Head of caudate nucleus (tissue), 42 donors: ENCODE data around the gene MBD5.

Experiments
- DNase-seq, 42 donors: peaks; one replicate each; pipeline versions ENCODE4 v3.0.0 to v3.0.0-alpha.2; 2020 to 2021; ENCODE audit warnings: mixed read lengths in 7 of 42
- intact Hi-C: fragments of 100-400 bp; cut with DNase I; formaldehyde crosslinking; loops from one replicate; pipeline ENCODE4 v1.15.0; 2022

MBD5 gene

GRCh38 chr2:148020111-148021058 is 506 bp upstream of the MBD5 start, which contains the start of gene ORC4:
Gene ORC4 (minus strand): TSS chr2:148020737. CDS start chr2:147975958, 44,779 bp downstream.
- DNase-seq, result peak; percentile 94 to 99 (median 97)
- intact Hi-C loops, result loop anchor here (10.0 kb wide), 1 partner anchor 176 kb away; the partner anchor contains the start of gene ACVR2A

DNA sequence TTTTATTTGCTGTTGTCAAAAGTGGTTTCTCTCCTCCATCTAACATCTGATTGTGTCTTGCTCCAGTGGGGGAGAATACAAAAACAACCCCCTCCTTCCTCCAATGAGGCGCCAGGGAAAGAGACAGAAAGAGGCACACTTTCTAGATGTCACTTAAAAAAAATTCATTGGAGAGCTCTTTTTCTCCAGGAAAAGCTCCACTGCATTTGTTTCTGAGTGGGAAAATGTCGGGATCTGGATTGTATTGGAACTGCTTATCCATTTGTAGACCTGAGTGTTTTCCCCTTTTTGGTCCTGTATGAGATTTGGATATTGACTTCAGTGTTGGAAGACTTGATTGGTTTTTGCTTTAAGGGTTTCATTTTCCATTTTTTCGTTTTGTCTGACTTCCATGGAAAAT is 995 bp downstream of the MBD5 start:
- intact Hi-C loops, result loop anchor here (10.0 kb wide), 1 partner anchor 177 kb away; the partner anchor contains the start of gene ACVR2A
- DNase-seq, result peak in 3 of 42 donors; percentile 11 to 42 (median 18)

DNA sequence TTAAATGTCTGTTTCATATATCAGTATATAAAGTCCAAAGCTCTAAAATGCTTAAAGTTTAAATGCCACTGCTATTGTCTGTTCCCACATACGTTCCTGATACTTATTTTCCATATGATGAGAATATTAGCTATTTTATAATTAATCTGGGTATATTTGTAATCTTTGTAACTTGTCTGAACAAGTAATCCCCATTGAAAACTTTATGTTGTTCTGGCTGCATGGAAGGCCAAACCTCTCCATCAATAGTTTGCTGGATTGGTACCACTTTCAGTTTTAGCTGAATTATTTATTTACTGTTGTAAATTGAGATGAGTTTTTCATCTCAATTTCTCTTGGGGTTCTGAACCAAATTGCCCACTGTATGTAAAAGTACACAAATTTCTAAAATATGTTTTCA is 1.5 kb downstream of the MBD5 start:
- DNase-seq, result no peak
- intact Hi-C loops, result loop anchor here (10.0 kb wide), 1 partner anchor 178 kb away; the partner anchor contains the start of gene ACVR2A

DNA sequence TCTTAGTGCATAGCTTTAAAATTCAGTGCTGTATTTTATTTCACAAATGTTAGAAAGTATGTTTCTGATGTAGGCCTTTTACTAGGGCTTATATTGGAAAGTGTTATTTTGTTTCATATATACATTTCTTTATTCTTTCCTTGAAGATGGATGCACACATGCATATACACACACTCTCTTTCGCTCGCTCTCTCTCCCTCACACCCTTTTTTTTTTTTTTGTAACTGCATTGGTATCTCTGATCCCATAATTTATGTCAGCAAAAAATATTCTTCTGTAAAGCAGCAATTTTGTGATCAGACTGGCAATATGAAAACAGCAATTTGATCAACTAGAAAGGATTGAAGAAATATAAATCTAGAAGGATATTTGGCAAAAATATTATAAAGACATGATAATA is 2.0 kb downstream of the MBD5 start:
- DNase-seq, result no peak
- intact Hi-C loops, result loop anchor here (10.0 kb wide), 1 partner anchor 178 kb away; the partner anchor contains the start of gene ACVR2A

- no peak for DNase-seq
- intact Hi-C loops, result loop anchor here (10.0 kb wide), 1 partner anchor 179 kb away; the partner anchor contains the start of gene ACVR2A
Observed at GRCh38 chr2:148023861-148024260, 3.0 kb downstream of the MBD5 start.

DNA sequence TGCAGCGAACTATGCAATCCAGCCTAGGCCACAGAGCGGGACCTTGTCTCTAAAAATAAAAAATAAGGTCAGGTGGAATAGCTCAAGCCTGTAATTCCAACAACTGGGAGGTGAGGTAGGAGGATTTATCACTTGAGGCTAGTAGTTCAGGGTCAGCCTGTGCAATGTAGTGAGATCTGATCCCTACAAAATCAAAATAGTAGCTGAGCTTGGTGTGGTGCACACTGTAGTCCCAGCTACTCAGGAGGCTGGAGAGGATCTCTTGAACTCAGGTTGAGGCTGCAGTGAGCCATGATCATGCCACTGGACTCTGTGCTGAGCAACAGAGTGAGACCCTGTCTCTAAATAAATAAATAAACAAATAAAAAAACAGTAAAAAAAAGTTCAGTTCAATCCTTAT is 5.7 kb downstream of the MBD5 start:
- intact Hi-C loops, result loop anchor here (10.0 kb wide), 1 partner anchor 182 kb away; the partner anchor contains the start of gene ACVR2A

GRCh38 chr2:148027822-148028221 is 6.9 kb downstream of the MBD5 start:
- no peak for DNase-seq
- intact Hi-C loops, result loop anchor here (10.0 kb wide), 1 partner anchor 183 kb away; the partner anchor contains the start of gene ACVR2A

More for the DNA sequence above, 5.7 kb downstream of the MBD5 start:
- no peak for DNase-seq

GRCh38 chr2:148028781-148029180 is 7.9 kb downstream of the MBD5 start:
- intact Hi-C loops, result loop anchor here (10.0 kb wide), 1 partner anchor 184 kb away; the partner anchor contains the start of gene ACVR2A
- DNase-seq, result no peak

GRCh38 chr2:148031152-148031551 is 10.3 kb downstream of the MBD5 start:
- intact Hi-C loops, result no loop called here
- DNase-seq, result no peak

GRCh38 chr2:148032215-148032614 is 11.3 kb downstream of the MBD5 start:
- intact Hi-C loops, result no loop called here
- DNase-seq, result no peak

DNA sequence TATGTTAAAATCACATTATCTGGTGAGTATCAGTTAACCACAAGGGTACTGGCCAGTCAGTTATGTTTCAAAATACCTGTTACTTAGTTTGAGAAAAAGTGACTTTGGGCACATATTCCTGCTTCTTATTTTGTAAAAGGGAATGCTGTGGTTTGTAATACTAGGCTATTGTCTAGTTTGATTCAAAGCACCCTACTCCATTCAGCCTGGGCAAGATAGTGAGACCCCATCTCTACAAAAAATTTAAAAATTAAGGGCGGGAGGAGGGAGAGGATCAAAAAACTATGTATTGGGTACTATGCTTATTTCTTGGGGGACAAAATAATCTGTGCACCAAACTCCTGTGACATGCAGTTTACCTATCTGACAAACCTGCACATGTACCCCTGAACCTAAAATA is 18.9 kb downstream of the MBD5 start:
- intact Hi-C loops, result no loop called here
- DNase-seq, result no peak

DNA sequence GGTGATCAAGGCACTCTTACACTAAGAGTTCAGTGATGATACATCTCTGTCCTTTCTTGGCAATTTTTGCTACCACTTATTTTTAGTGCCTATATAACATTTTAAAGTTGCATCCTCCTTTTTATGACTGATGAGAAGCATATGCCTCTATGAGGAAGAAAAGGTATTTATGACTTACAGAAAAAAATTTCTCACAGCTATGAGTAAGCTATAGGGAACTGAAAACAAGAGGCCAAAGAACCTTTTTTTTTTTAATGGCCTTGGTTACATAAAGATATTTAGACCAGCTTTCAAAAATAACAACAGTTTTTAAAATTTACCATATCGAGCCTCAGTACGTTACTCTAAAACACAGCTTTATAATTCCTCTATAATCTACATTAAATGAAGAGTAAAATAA is 21.3 kb downstream of the MBD5 start:
- intact Hi-C loops, result no loop called here
- no peak for DNase-seq

DNA sequence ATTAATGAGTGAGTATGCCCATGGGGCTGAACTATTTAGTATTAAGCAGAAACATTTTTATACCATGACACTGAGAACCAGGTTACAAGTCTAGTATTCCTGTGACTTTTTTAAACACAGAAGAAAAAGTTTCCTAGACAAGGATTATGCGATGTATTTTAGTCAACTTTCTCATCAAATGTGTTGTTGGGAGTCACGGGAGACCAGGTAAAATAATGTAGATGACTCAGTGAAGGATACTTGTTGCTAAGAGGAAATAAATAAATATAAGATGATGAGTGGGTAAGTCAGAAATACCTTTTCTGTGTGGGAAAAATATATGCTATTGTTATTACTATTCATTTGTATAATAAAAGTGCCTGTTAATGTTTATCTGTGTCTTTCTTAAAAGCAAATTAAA is 23.4 kb downstream of the MBD5 start:
- no peak for DNase-seq

GRCh38 chr2:148046802-148047201 is 25.9 kb downstream of the MBD5 start:
- DNase-seq, result no peak
- intact Hi-C loops, result no loop called here

More for the DNA sequence above, 23.4 kb downstream of the MBD5 start:
- intact Hi-C loops, result no loop called here

DNA sequence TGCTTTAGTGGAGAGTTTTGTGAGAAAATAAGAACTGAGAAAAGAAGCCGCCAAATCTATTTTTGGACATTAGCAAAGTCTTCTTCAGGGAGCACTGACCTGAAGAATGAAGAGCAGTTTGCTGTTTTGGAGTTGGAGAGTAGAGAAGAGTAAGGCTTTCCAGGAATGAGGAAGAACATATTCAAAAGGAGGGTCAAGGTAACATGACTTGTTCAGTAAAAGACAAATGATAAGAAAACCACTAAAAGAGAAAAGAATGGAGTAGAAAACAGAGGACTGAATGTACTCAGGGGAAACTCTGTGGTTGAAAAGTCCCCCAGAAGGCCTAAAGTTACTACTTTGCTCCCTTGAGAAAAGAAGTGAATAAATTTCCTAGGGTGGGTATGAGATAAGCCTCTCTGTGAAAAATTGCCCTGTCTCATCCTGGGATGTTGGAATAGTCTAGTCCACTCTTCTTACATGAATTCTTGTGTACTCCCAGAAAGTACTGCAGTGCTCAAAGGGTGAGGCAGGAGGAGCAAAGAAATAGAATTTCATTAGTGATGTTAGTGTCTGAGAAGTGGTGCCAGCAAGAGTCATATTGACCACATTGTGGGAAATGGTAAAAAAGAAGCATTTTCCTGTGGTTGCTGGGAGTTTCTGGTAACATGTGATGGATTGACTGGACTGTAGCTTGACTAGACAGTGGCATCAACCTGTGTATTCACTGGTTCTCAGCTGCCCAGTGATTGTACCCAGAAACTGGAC is 27.8 kb downstream of the MBD5 start:
- intact Hi-C loops, result no loop called here
- DNase-seq, result no peak

GRCh38 chr2:148049284-148049683 is 28.4 kb downstream of the MBD5 start:
- intact Hi-C loops, result no loop called here
- no peak for DNase-seq

DNA sequence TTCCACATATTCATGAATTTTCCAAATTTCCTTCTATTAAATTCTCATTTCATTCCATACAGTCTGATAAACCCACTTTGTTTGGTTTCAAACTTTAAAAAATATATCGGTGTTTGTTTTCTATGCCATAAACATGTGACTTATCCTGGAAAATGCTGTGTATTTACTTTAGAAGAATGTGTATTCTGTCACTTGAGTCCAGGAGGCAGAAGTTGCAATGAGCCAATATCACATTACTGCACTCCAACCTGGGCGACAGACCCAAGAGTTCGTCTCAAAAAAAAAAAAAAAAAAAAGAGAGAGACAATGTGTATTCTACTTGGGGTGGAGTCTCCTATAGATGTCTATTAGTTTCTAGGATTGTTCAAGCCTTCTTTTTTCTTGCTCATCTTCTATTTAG is 31.8 kb downstream of the MBD5 start:
- intact Hi-C loops, result no loop called here

GRCh38 chr2:148058641-148059040 is 37.8 kb downstream of the MBD5 start:
- intact Hi-C loops, result no loop called here
- no peak for DNase-seq

More for the DNA sequence above, 31.8 kb downstream of the MBD5 start:
- DNase-seq, result no peak

DNA sequence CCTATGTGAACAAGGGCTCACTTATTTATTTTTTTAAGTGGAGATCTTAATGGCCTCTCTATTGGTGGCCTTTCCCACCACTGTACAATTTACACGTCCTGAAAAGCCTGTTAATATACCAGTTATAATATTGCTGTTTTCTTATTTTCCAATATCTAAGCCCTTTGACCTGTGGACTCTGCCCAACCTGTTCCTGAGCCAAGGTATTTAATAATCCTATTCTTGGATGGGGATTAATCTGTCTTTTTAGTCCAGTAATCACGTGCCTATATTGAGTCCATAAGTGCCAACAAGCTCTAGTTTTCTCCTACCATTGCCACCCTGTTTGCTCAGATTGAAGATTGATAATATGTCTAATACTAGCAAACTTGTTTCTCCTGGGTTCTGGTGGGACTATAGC is 42.7 kb downstream of the MBD5 start:
- intact Hi-C loops, result no loop called here

More for the DNA sequence above, 42.7 kb downstream of the MBD5 start:
- no peak for DNase-seq
